Measurements from ENCODE around the gene PTPN6.

The PTPN6 gene

GRCh38 chr12:6948873-6949594 is 2.1 kb upstream of the PTPN6 start:
- Histone ChIP-seq H3K4me1 (ENCODE audit: control insufficient read depth in 1 of 2, insufficient read depth in 2 of 2, low read length in 2 of 2) (peaks cover 39 to 63% of the 10 kb centered on the region in 2 donors), H3K36me3 (ENCODE audit: control insufficient read depth in 1 of 2, insufficient read depth in 2 of 2, low read length in 2 of 2) (peaks cover 0 to 4% of the 10 kb centered on the region in 2 donors), H3K4me3 (ENCODE audit: low read depth in 1 of 2, low read length in 2 of 2) (peak overlapping the region in 1 of 2 donors; percentile 30)

GRCh38 chr12:6950401-6950801 is 755 bp upstream of the PTPN6 start:
- no peaks in the 10 kb centered on the region for H3K27me3 ChIP-seq (ENCODE audit: control insufficient read depth in 1 of 2, insufficient read depth in 2 of 2, low read length in 2 of 2)
- H3K4me1 ChIP-seq (ENCODE audit: control insufficient read depth in 1 of 2, insufficient read depth in 2 of 2, low read length in 2 of 2): peaks cover 40 to 63% of the 10 kb centered on the region in 2 donors
- peak overlapping the region; percentile 67 to 74 for H3K4me3 ChIP-seq (ENCODE audit: low read depth in 1 of 2, low read length in 2 of 2)
- H3K36me3 ChIP-seq (ENCODE audit: control insufficient read depth in 1 of 2, insufficient read depth in 2 of 2, low read length in 2 of 2): peaks cover 4 to 11% of the 10 kb centered on the region in 2 donors
- peak overlapping the region in 1 of 2 donors; percentile 30 for H3K9ac ChIP-seq (ENCODE audit: low read depth in 1 of 2, low read length in 2 of 2)
- no peaks in the 10 kb centered on the region for H3K9me3 ChIP-seq (ENCODE audit: control insufficient read depth in 1 of 2, low read length in 2 of 2)
- peak overlapping the region; percentile 65 for H3K27ac ChIP-seq (ENCODE audit: low read depth, low read length)

More at GRCh38 chr12:6948873-6949594, 2.1 kb upstream of the PTPN6 start:
- Histone ChIP-seq H3K27me3 (ENCODE audit: control insufficient read depth in 1 of 2, insufficient read depth in 2 of 2, low read length in 2 of 2) (no peaks in the 10 kb centered on the region), H3K27ac (ENCODE audit: low read depth, low read length) (peak overlapping the region; percentile 11), H3K9ac (ENCODE audit: low read depth in 1 of 2, low read length in 2 of 2) (peak overlapping the region; percentile 39 to 63), H3K9me3 (ENCODE audit: control insufficient read depth in 1 of 2, low read length in 2 of 2) (no peaks in the 10 kb centered on the region)

GRCh38 chr12:6951551-6952120 is 480 bp downstream of the PTPN6 start:
- Histone ChIP-seq H3K4me1 (ENCODE audit: control insufficient read depth in 1 of 2, insufficient read depth in 2 of 2, low read length in 2 of 2) (peaks cover 39 to 61% of the 10 kb centered on the region in 2 donors), H3K27me3 (ENCODE audit: control insufficient read depth in 1 of 2, insufficient read depth in 2 of 2, low read length in 2 of 2) (no peaks in the 10 kb centered on the region), H3K27ac (ENCODE audit: low read depth, low read length) (peak overlapping the region; percentile 65), H3K9me3 (ENCODE audit: control insufficient read depth in 1 of 2, low read length in 2 of 2) (no peaks in the 10 kb centered on the region), H3K36me3 (ENCODE audit: control insufficient read depth in 1 of 2, insufficient read depth in 2 of 2, low read length in 2 of 2) (peaks cover 11 to 18% of the 10 kb centered on the region in 2 donors), H3K4me3 (ENCODE audit: low read depth in 1 of 2, low read length in 2 of 2) (peak overlapping the region; percentile 67 to 74), H3K9ac (ENCODE audit: low read depth in 1 of 2, low read length in 2 of 2) (peak overlapping the region; percentile 53 to 69)

DNA sequence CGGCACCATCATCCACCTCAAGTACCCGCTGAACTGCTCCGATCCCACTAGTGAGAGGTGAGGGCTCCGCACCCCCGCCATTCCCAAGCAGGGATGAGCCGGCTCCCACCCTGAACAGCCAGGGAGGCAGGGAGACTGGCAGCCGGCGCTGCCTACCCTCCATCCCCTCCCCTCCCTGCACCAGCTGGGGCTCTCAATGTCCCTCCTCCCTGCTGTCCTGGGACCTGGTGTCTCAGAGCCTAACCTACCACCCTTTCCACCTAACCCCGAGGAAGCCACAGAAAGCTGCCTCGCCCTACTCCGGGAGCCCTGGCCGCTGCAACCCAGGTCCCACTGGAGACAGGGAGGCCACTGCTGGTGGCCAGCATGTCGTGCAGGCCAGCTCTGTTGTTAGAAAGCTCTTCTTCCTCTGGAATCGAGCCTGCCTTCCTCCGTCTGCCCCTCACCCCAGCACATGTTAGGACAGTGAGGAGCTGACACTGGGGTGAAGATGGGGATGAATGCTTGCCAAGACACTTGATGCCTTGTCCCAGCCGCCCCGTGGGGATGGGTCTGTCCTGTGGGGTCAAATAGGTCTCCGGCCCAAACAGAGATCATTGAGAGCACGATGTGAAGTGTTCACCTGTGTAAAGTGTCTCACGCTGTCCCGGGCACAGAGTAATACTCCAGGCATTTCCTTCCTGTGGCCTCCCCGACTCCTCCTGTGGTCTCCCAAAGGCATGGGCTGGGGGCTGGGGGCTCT is 1.1 kb downstream of the PTPN6 start:
- H3K4me3 ChIP-seq (ENCODE audit: low read depth in 1 of 2, low read length in 2 of 2): peak overlapping the region; percentile 67 to 74
- H3K27me3 ChIP-seq (ENCODE audit: control insufficient read depth in 1 of 2, insufficient read depth in 2 of 2, low read length in 2 of 2): no peaks in the 10 kb centered on the region
- peak overlapping the region; percentile 65 for H3K27ac ChIP-seq (ENCODE audit: low read depth, low read length)
- peaks cover 39 to 61% of the 10 kb centered on the region in 2 donors for H3K4me1 ChIP-seq (ENCODE audit: control insufficient read depth in 1 of 2, insufficient read depth in 2 of 2, low read length in 2 of 2)
- H3K9ac ChIP-seq (ENCODE audit: low read depth in 1 of 2, low read length in 2 of 2): peak overlapping the region; percentile 53 to 69
- no peaks in the 10 kb centered on the region for H3K9me3 ChIP-seq (ENCODE audit: control insufficient read depth in 1 of 2, low read length in 2 of 2)
- H3K36me3 ChIP-seq (ENCODE audit: control insufficient read depth in 1 of 2, insufficient read depth in 2 of 2, low read length in 2 of 2): peaks cover 17 to 24% of the 10 kb centered on the region in 2 donors

- H3K36me3 ChIP-seq (ENCODE audit: control insufficient read depth in 1 of 2, insufficient read depth in 2 of 2, low read length in 2 of 2): peaks cover 17 to 26% of the 10 kb centered on the region in 2 donors
- peak overlapping the region; percentile 53 to 69 for H3K9ac ChIP-seq (ENCODE audit: low read depth in 1 of 2, low read length in 2 of 2)
- H3K27me3 ChIP-seq (ENCODE audit: control insufficient read depth in 1 of 2, insufficient read depth in 2 of 2, low read length in 2 of 2): no peaks in the 10 kb centered on the region
- H3K27ac ChIP-seq (ENCODE audit: low read depth, low read length): peak overlapping the region; percentile 46
- peaks cover 44 to 66% of the 10 kb centered on the region in 2 donors for H3K4me1 ChIP-seq (ENCODE audit: control insufficient read depth in 1 of 2, insufficient read depth in 2 of 2, low read length in 2 of 2)
- H3K9me3 ChIP-seq (ENCODE audit: control insufficient read depth in 1 of 2, low read length in 2 of 2): no peaks in the 10 kb centered on the region
- peak overlapping the region; percentile 67 to 74 for H3K4me3 ChIP-seq (ENCODE audit: low read depth in 1 of 2, low read length in 2 of 2)
Measured at GRCh38 chr12:6952863-6953441, 1.8 kb downstream of the PTPN6 start.

DNA sequence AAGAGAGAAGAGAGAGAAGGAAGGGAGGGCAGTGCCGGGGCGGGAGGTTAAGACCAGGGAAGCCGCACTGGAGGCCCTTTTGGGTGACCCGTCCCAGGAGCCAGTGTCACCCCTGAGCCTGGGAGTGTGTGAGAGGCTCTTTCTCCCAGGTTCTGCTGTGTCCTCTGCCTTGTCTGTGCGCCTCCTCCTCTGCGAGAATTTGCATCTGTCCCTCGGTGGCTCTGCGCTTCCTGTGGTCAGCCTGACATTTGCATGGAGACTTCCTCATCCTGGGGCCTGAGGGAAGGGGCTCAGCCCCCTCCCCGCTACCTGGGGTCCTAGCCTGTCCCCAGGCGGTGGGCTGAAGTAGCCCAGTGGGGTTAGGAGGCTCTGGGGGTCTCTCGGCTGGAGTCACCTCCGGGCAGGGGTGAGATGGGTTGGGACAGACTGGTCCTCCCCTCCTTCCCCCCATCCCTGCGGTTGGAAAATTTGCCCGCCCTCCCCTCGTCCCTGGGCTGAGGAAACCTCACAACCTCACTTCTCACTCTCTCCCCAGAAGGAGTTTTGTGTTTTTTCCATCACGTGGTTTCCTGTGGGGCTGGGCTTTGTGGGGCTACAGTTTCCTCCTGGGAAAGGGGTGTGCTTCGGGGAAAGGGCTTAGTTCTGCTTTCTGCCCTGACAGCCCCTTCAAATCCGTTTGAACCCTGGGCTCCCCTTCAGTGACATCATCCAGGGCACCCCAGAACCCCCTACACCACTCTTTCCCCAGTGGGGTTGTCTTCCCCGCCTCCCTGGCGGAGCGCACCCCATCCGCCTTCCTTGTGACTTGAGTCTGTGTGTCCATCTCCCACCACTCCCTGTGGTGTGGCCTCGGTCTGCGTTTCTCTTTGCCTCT is 2.5 kb downstream of the PTPN6 start:
- H3K9ac ChIP-seq (ENCODE audit: low read depth in 1 of 2, low read length in 2 of 2): peak overlapping the region; percentile 53 to 69
- peak overlapping the region; percentile 67 to 74 for H3K4me3 ChIP-seq (ENCODE audit: low read depth in 1 of 2, low read length in 2 of 2)
- H3K9me3 ChIP-seq (ENCODE audit: control insufficient read depth in 1 of 2, low read length in 2 of 2): no peaks in the 10 kb centered on the region
- peak overlapping the region; percentile 67 for H3K27ac ChIP-seq (ENCODE audit: low read depth, low read length)
- H3K36me3 ChIP-seq (ENCODE audit: control insufficient read depth in 1 of 2, insufficient read depth in 2 of 2, low read length in 2 of 2): peaks cover 17 to 27% of the 10 kb centered on the region in 2 donors
- peaks cover 51 to 74% of the 10 kb centered on the region in 2 donors for H3K4me1 ChIP-seq (ENCODE audit: control insufficient read depth in 1 of 2, insufficient read depth in 2 of 2, low read length in 2 of 2)
- no peaks in the 10 kb centered on the region for H3K27me3 ChIP-seq (ENCODE audit: control insufficient read depth in 1 of 2, insufficient read depth in 2 of 2, low read length in 2 of 2)

DNA sequence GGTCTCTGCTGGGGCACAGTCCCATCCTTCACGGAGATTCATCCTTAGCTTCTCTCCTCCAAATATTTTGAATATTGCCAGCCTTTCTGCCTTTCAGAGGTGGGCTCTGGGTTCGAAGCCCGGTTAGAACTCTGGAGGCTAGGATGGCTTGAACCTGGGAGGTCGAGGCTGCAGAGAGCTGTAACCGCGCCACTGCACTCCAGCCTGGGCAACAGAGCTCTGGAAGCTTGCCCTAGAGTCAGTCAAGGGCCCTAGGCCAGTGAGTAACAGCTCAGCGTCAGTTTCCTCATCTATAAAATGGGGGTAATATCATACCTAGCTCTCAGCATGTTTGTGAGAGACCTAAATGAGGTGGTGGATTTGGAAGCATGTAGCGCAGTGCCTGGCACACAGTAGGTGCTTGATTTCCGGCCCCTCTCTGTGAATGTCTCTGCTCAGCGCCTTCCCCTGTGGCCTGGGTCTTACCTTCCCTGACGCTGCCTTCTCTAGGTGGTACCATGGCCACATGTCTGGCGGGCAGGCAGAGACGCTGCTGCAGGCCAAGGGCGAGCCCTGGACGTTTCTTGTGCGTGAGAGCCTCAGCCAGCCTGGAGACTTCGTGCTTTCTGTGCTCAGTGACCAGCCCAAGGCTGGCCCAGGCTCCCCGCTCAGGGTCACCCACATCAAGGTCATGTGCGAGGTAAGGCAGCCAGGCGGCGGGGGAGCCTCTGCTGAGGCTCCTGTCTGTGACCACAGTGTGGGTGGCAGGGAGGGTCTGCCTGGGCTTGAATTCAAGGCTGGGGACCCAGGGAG is 3.4 kb downstream of the PTPN6 start:
- H3K27me3 ChIP-seq (ENCODE audit: control insufficient read depth in 1 of 2, insufficient read depth in 2 of 2, low read length in 2 of 2): no peaks in the 10 kb centered on the region
- peak overlapping the region in 1 of 2 donors; percentile 39 for H3K9ac ChIP-seq (ENCODE audit: low read depth in 1 of 2, low read length in 2 of 2)
- H3K4me3 ChIP-seq (ENCODE audit: low read depth in 1 of 2, low read length in 2 of 2): peak overlapping the region; percentile 37 to 67
- peak overlapping the region; percentile 67 for H3K27ac ChIP-seq (ENCODE audit: low read depth, low read length)
- peaks cover 17 to 30% of the 10 kb centered on the region in 2 donors for H3K36me3 ChIP-seq (ENCODE audit: control insufficient read depth in 1 of 2, insufficient read depth in 2 of 2, low read length in 2 of 2)
- peaks cover 47 to 75% of the 10 kb centered on the region in 2 donors for H3K4me1 ChIP-seq (ENCODE audit: control insufficient read depth in 1 of 2, insufficient read depth in 2 of 2, low read length in 2 of 2)
- H3K9me3 ChIP-seq (ENCODE audit: control insufficient read depth in 1 of 2, low read length in 2 of 2): no peaks in the 10 kb centered on the region

- no peak overlapping the region for H3K4me3 ChIP-seq (ENCODE audit: low read depth in 1 of 2, low read length in 2 of 2)
- peaks cover 47 to 75% of the 10 kb centered on the region in 2 donors for H3K4me1 ChIP-seq (ENCODE audit: control insufficient read depth in 1 of 2, insufficient read depth in 2 of 2, low read length in 2 of 2)
- H3K27ac ChIP-seq (ENCODE audit: low read depth, low read length): no peak overlapping the region
- no peaks in the 10 kb centered on the region for H3K27me3 ChIP-seq (ENCODE audit: control insufficient read depth in 1 of 2, insufficient read depth in 2 of 2, low read length in 2 of 2)
- H3K9ac ChIP-seq (ENCODE audit: low read depth in 1 of 2, low read length in 2 of 2): no peak overlapping the region
- H3K9me3 ChIP-seq (ENCODE audit: control insufficient read depth in 1 of 2, low read length in 2 of 2): no peaks in the 10 kb centered on the region
- H3K36me3 ChIP-seq (ENCODE audit: control insufficient read depth in 1 of 2, insufficient read depth in 2 of 2, low read length in 2 of 2): peaks cover 17 to 34% of the 10 kb centered on the region in 2 donors
Measured at GRCh38 chr12:6955108-6956020, 4.2 kb downstream of the PTPN6 start.

All from duodenal mucosa (tissue), 2 donors.